Liver (tissue), 9 donors: ENCODE results near the gene ZNF578. TPM values are rescaled to one million over a fixed set of nuclear protein-coding genes. Genes with fewer than 3 reads are reported as not detected.
A peak's percentile ranks its signal among the peaks of the same experiment; 100 is the strongest.
"Not testable (repeated sequence)": the region's sequence is repeated elsewhere in the genome, so short reads cannot be mapped to it uniquely, and the experiment has no call there.

Experiments
- DNase-seq: peaks from one replicate; pipeline ENCODE4 v3.0.0-alpha.2; 2017; ENCODE audit warnings: low spot score
- H3K27ac ChIP-seq, 2 donors: one replicate each; pipeline ENCODE4 v1.7.0; 2013; ENCODE audit warnings: inconsistent platforms in 2 of 2, low read length in 2 of 2, control low read depth in 1 of 2, low read depth in 1 of 2, mild to moderate bottlenecking in 1 of 2
- H3K27me3 ChIP-seq, 4 donors: one replicate each; pipeline versions ENCODE4 v1.6.1 to v1.7.0; 2013; ENCODE audit warnings: low read length in 3 of 4, inconsistent platforms in 1 of 4, mild to moderate bottlenecking in 1 of 4, moderate library complexity in 1 of 4; ENCODE audit not compliant: control insufficient read depth in 4 of 4, insufficient read depth in 4 of 4
- H3K36me3 ChIP-seq, 4 donors: one replicate each; pipeline versions ENCODE4 v1.6.1 to v1.7.0; 2013; ENCODE audit warnings: low read length in 3 of 4, mild to moderate bottlenecking in 3 of 4, low read depth in 1 of 4, moderate library complexity in 1 of 4; ENCODE audit not compliant: control insufficient read depth in 4 of 4, insufficient read depth in 3 of 4
- H3K4me1 ChIP-seq, 4 donors: one replicate each; pipeline versions ENCODE4 v1.6.1 to v1.7.0; 2013; ENCODE audit warnings: low read length in 3 of 4, mild to moderate bottlenecking in 3 of 4, moderate library complexity in 1 of 4; ENCODE audit not compliant: control insufficient read depth in 4 of 4, insufficient read depth in 4 of 4
- H3K4me3 ChIP-seq, 3 donors: one replicate each; pipeline versions ENCODE4 v1.6.1 to v1.7.0; 2013; ENCODE audit warnings: low read length in 3 of 3, control low read depth in 1 of 3, low read depth in 1 of 3, mild to moderate bottlenecking in 1 of 3
- H3K9ac ChIP-seq, 2 donors: one replicate each; pipeline ENCODE4 v1.7.0; 2013; ENCODE audit warnings: low read length in 2 of 2, mild to moderate bottlenecking in 2 of 2, moderate library complexity in 2 of 2, control low read depth in 1 of 2, low read depth in 1 of 2
- H3K9me3 ChIP-seq, 4 donors: one replicate each; pipeline versions ENCODE4 v1.6.1 to v1.7.0; 2013; ENCODE audit warnings: low read length in 3 of 4; ENCODE audit not compliant: control insufficient read depth in 4 of 4
- EGR1 ChIP-seq, 2 donors: IDR thresholded peaks; 2 replicates each; pipeline ENCODE4 v1.6.1; 2016 to 2018; ENCODE audit warnings: antibody characterized with exemption in 2 of 2, low read depth in 2 of 2
- FOXA1 ChIP-seq: IDR thresholded peaks from 2 replicates; pipeline ENCODE4 v1.6.1; 2016; ENCODE audit warnings: antibody characterized with exemption
- RAD21 ChIP-seq, 2 donors: IDR thresholded peaks; 2 replicates each; pipeline ENCODE4 v1.6.1; 2016; ENCODE audit warnings: antibody characterized with exemption in 2 of 2, mild to moderate bottlenecking in 2 of 2
- SP1 ChIP-seq: IDR thresholded peaks from 2 replicates; pipeline ENCODE4 v1.6.1; 2018; ENCODE audit warnings: antibody characterized with exemption, mild to moderate bottlenecking
- WGBS: extraction: QIAGEN DNeasy Blood & Tissue Kit; methylation state at CpG from one replicate; pipeline ENCODE4 v1.1.7; 2013; 5-methylcytosine and 5-hydroxymethylcytosine counted together
- polyA plus RNA-seq, 2 donors: library from polyadenylated mRNA; stranded (reverse) in 1 of 2; unstranded in 1 of 2; fragments of 200-250 nt in 1 of 2; fragments of >200 nt in 1 of 2; fragmentation: Nextera tagmentation in 1 of 2; extraction: Ambion mirVana in 1 of 2; gene quantifications; one replicate each; pipeline versions ENCODE4 v1.2.1 to v1.2.3, GENCODE V29; 2013 to 2015
- total RNA-seq, 2 donors: library from RNA; depleted of rRNA; stranded (reverse); fragments of >200 nt; gene quantifications; one replicate each; pipeline ENCODE4 v1.2.3, GENCODE V29; 2014
- TF ChIP-seq, protein P1 (sequence below): IDR thresholded peaks from 2 replicates; pipeline ENCODE4 v1.6.1; 2016; ENCODE audit warnings: antibody characterized with exemption
- TF ChIP-seq, protein P2 (sequence below): fragments of 150-350 bp; IDR thresholded peaks from 2 replicates; pipeline ENCODE4 v1.5.1; 2017; ENCODE audit warnings: improper control_type of control experiment, low read depth, low read length; ENCODE audit not compliant: missing input control
- donor health status: healthy.
- donor health status: healthy.
- donor health status: healthy.
- donor health status: healthy.
- donor health status: healthy.

ZNF578 gene
- total and polyA plus RNA-seq, 4 donors: 0.09 to 0.56 (median 0.25) TPM; not detected in 1

DNA sequence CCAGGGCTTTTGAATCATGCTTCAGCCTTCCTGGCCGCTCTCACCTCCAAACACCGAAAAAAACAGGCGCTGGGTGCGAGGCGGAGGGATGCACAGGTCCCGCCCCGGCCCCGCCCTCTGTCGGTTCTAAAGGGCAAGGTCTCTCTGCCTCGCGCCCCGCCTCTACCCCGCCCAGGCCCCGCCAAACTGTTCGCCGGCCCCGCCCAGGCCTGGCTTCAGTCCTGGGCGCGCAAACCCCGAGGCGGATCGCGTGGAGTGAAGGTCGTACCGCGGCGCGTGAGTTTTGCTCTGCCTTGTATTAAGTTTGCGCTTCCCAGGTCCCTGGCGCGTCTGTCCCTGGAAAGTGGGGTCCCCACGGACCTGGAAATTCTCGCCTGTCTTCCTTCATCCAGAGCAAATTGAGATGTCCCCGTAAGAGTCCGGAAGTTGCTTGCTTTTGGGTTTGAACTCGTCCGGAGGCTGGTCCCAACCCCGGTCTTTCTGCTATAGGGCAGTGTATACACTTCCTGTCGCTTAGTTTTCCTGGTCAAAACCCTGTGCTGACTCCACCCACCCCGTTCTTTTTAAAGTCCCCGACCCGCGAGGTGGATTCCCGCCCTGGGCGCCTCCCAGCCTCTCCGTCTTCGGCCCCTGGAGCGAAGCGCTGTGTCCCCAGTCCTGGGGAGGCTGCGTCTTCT lies 82.6 kb downstream of the ZNF578 start:
- no peaks in the 10 kb centered on the region for H3K4me1 ChIP-seq
- peak overlapping the region; percentile 44 to 59 for H3K27ac ChIP-seq
- peak overlapping the region in 1 of 2 donors; percentile 22 for H3K9ac ChIP-seq
- TF ChIP-seq, protein P1, sequence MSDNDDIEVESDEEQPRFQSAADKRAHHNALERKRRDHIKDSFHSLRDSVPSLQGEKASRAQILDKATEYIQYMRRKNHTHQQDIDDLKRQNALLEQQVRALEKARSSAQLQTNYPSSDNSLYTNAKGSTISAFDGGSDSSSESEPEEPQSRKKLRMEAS: no peak
- peak; percentile 30 for TF ChIP-seq SP1
- H3K4me3 ChIP-seq: peak overlapping the region; percentile 41 to 68 (median 62)
- WGBS: 44% methylated on average over 50 of the region's 50 CpGs
- peaks cover 7 to 35% (median 20%) of the 10 kb centered on the region in 4 donors for H3K9me3 ChIP-seq
- peaks cover 8 to 16% (median 10%) of the 10 kb centered on the region in 4 donors for H3K36me3 ChIP-seq
- DNase-seq: peak; percentile 86
- no peaks in the 10 kb centered on the region for H3K27me3 ChIP-seq

DNA sequence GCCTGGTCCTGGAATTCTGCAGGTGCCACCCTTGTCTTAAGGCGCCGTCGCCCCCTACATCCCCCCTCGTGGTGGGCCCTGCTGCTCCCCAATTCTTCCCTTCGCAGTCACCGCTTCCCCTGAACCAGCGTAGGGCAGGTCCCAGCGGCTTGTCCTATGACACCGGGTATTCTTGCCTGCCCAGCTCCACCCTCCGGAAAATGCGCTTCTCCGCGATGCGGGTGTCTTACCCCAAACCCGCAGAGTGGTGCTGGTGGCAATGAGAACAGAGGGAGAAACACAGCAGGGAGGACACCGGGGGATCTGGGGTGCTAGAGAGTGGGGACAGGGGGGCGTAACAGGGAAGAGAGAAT lies 83.1 kb downstream of the ZNF578 start:
- no peak for DNase-seq
- Histone ChIP-seq H3K9ac (no peak overlapping the region), H3K27ac (peak overlapping the region in 1 of 2 donors; percentile 0), H3K36me3 (peaks cover 8 to 18% (median 10%) of the 10 kb centered on the region in 4 donors), H3K9me3 (peaks cover 7 to 38% (median 20%) of the 10 kb centered on the region in 4 donors), H3K4me1 (no peaks in the 10 kb centered on the region), H3K4me3 (peak overlapping the region; percentile 27 to 62 (median 41)), H3K27me3 (no peaks in the 10 kb centered on the region)
- TF ChIP-seq EGR1 (IDR thresholded peaks at IDR 0.05; ENCODE audit: low read depth in 2 of 2) (no peak), RAD21 (IDR thresholded peaks at IDR 0.05) (no peak), FOXA1 (no peak)
- TF ChIP-seq, protein P2, sequence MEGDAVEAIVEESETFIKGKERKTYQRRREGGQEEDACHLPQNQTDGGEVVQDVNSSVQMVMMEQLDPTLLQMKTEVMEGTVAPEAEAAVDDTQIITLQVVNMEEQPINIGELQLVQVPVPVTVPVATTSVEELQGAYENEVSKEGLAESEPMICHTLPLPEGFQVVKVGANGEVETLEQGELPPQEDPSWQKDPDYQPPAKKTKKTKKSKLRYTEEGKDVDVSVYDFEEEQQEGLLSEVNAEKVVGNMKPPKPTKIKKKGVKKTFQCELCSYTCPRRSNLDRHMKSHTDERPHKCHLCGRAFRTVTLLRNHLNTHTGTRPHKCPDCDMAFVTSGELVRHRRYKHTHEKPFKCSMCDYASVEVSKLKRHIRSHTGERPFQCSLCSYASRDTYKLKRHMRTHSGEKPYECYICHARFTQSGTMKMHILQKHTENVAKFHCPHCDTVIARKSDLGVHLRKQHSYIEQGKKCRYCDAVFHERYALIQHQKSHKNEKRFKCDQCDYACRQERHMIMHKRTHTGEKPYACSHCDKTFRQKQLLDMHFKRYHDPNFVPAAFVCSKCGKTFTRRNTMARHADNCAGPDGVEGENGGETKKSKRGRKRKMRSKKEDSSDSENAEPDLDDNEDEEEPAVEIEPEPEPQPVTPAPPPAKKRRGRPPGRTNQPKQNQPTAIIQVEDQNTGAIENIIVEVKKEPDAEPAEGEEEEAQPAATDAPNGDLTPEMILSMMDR: no peak
- 47% methylated on average over 17 of the region's 17 CpGs for WGBS

DNA sequence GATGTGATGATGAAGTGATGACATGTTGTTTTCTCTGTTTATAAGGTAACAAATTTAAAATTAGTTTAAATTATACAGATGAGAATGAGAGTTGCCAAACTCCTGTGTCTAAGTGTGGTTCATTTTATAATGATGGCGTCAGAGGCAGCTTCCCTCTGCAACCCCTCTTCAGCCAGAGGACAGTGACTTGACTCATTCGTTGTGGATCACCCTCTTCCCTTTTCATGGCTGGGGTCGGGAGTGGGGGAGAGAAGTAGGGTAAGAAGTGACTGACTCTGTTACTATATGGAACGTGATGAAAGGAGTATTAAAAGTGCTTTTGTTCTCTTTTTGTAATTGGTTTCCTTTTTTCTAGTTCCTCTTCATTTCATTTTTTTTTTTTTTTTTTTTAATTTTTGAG lies 85.5 kb downstream of the ZNF578 start:
- peaks cover 2 to 43% (median 22%) of the 10 kb centered on the region in 4 donors for H3K9me3 ChIP-seq

DNA sequence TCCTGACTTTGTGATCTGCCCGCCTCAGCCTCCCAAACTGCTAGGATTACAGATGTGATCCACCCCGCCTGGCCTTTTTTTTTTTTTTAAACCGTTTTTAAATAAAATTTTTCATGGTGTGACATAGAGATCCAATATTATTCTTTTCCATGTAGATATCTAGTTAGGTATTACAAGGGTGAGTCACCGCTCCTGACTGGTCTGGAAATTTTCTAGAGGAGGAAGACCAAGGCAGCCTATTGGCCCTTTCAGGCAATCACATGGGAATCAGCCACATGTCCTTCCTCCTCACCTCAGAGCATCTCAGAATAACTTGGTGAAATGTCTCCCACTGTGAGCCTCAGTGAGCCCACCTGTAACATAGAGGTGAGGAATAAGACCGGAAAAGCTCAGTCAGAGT lies 87.8 kb downstream of the ZNF578 start:
- not testable (repeated sequence) for H3K4me3 ChIP-seq, H3K9ac ChIP-seq, H3K4me1 ChIP-seq, H3K27me3 ChIP-seq, DNase-seq, H3K27ac ChIP-seq
- WGBS: 97% methylated on average over 5 of the region's 5 CpGs
- Histone ChIP-seq H3K36me3 (peaks cover 18 to 40% (median 25%) of the 10 kb centered on the region in 4 donors), H3K9me3 (peaks cover 8 to 50% (median 23%) of the 10 kb centered on the region in 4 donors)

More for the DNA sequence above, 85.5 kb downstream of the ZNF578 start:
- H3K9ac ChIP-seq, H3K4me3 ChIP-seq, H3K27me3 ChIP-seq, H3K4me1 ChIP-seq, H3K27ac ChIP-seq, DNase-seq: not testable (repeated sequence)
- peaks cover 7 to 29% (median 14%) of the 10 kb centered on the region in 4 donors for H3K36me3 ChIP-seq
- 80% methylated on average over 4 of the region's 4 CpGs for WGBS
